HTR-8/SVneo (cell line): ENCODE measurements around the gene HSPA4.
"Not testable (repeated sequence)": the region's sequence is repeated elsewhere in the genome, so short reads cannot be mapped to it uniquely, and the experiment has no call there.

Experiments used
- DNase-seq: peaks from one replicate; pipeline ENCODE4 v3.0.0; 2011; ENCODE audit warnings: low spot score, mixed read lengths; ENCODE audit not compliant: insufficient read length
- FAIRE-seq: peaks from 2 replicates; lab custom pipeline; 2011; peaks lifted over from hg19 to GRCh38; lab: Jason Lieb, UNC

Gene HSPA4

DNA sequence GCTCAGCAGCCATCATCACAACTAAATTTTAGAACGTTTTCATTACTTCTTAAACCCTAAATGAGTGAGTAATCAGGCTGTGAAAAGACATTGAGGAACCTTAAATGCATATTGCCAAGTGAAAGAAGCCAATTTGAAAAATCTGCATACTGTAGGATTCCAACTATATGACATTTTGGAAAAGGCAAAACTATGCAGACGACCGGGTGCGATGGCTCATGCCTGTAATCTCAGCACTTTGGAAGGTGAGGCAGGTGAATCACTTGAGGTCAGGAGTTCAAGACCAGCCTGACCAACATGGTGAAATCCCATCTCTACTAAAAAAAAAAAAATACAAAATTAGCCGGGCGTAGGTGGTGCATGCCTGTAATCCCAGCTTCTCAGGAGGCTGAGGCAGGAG lies 33.4 kb downstream of the HSPA4 start:
- not testable (repeated sequence) for FAIRE-seq

DNA sequence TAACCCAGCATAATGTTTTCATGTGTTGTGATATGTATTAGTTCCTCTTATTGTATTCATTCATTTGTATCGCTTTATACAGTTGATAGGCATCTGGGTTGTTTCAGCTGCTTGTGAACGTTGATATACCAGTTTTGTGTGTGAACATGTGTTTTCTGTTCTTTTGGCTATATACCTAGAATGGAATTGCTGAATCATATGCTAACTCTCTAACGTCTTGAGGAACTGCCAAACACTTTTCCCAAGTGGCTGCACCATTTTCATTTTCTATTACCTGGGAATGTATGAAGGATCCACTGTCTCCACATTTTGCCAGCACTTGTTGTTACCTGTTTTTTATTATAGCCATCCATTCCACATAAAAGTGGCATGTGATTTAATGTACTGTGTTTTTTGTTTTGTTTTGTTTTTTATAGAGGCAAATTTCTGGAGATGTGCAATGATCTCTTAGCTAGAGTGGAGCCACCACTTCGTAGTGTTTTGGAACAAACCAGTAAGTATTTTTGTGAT lies 34.6 kb downstream of the HSPA4 start:
- no peak for DNase-seq
- no peak for FAIRE-seq

More for the DNA sequence above, 33.4 kb downstream of the HSPA4 start:
- DNase-seq: not testable (repeated sequence)

DNA sequence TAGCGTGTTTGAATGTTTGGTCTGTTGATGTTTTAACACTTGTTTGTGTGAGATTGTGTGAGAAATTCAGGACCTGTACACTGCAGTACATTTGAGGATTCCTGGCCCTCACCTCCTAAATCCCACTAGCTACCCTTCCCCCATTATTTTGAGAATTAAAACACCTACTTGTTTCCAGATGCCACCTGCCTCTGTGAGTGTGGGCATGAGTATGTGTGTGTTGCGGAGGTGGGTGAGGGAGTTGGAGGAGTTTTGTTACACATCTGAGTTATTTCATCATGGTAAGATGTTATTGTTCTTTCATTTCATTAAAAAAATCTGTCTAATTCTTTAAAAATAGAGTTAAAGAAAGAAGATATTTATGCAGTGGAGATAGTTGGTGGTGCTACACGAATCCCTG lies 36.3 kb downstream of the HSPA4 start:
- DNase-seq (no peak), FAIRE-seq (no peak)

DNA sequence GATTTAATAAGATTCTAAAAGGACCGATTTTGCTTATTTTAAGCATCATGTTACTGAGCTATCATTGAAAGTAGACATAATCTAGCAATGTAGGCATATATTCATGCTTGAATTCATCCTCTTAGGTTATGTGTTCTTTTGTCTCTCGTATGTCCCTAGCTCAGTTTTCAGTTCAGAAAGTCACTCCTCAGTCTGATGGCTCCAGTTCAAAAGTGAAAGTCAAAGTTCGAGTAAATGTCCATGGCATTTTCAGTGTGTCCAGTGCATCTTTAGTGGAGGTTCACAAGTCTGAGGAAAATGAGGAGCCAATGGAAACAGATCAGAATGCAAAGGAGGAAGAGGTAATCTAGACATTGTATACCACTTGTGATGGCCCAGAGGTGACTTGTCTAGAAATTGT lies 39.2 kb downstream of the HSPA4 start:
- FAIRE-seq (no peak), DNase-seq (no peak)

DNA sequence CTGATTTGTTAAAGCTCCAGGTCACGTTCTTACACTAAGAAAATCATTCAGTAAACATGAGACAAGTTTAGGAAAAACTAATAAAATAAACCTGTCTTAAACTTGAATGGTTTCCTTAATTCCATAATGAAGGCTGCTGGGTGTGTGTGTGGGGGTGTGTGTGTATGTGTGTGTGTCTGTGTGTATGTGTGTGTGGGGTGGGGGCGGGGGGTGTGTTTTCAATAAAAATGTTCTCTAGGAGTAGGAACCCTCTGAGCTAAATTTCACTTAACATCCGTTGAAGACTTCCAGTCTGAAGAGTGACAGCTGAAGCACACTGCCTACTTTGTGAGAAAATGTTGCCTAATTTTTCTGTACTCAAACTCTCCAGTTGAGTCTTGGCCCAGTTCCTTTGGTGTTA lies 54.5 kb downstream of the HSPA4 start:
- no peak for FAIRE-seq
- DNase-seq: no peak

DNA sequence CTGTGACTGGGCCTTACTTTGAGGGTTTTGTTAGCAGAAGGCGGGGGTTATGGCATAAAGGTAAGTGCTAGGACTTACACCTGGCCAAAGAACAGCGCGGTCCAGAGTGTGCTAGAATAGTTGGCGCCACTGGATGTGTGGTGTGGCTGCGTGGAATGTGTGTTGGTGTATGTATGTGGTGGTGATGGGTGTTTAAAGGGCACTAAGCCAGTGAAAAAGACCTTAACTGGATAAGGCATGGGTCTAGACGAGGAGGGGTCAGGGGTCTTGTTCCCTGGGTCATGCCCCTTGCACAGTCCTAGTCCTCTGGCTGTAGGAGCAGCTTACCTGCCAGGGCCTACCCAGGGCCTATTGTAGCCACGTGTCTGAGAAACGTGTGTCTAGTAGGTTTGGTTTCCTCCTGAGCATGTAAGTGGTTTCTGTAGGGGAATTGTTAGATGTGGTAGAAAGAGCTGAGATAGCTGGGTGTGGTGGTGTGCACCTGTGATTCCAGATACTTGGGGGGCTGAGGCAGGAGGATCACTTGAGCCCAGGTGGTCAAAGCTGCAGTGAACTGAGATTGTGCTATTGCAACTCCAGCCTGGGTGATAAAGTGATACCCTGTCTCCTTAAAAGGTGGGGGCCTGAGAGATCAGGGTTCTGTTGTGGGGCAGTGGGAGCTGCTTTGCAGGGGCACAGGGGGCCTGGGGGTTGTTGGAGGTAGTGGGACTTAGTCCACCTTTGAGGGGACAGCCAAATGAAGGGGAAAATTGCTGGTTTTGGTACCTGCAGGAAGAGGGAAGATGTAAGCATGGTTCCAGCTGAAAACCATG lies 55.2 kb downstream of the HSPA4 start:
- DNase-seq (no peak), FAIRE-seq (no peak)

DNA sequence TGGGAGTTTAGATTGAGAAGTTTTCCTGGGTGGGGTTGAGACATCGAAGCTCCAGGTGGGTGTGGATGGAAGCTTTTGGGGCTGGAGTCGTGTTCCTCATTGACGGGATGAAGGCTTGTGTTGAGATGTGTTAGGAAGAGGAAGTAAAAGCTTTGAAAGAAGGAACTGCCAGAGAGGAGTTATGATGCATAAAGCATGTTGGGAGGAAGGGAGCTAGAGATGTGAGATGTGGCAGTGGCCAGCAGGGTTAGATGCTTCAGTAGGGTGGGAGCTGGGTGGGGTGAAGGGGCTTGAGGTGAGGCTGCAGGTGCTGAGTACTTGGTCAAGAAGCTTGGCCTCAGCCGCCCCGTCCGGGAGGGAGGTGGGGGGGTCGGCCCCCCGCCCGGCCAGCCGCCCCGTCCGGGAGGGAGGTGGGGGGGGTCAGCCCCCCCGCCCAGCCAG lies 56.7 kb downstream of the HSPA4 start:
- DNase-seq: no peak
- no peak for FAIRE-seq

DNA sequence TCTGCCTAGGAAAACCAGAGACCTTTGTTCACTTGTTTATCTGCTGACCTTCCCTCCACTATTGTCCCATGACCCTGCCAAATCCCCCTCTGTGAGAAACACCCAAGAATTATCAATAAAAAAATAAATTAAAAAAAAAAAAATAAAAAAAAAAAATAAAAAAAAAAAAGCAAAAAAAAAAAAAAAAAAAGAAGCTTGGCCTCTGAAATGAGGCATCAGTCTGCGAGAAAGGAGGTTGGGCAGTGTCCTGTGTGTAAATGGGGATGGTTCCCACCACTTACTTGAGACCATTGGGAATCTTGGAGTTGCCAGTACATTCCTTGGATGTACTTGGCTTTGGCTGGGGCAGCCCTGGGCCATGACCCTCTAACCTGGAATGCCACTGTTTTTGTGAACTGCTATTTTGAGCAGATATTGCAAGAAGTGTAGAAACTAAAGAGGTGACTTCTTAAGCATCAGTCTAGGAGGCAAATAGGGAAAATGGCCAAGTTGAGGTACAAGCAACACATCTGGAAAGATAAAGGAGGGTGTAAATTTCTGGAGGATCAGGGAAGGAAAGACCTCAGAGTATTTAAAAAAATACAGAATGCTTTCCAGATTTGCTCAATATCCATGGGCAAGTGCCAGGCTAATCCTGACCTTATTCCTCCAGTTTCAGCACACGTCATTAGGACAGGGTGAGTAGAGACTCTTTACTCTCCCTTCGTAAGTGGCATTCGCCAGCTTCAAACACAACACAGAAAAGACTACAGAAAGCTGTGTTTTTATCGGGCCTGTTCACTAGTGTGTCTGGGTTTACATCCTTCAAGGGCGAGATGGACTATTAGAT lies 58.1 kb downstream of the HSPA4 start:
- no peak for DNase-seq
- no peak for FAIRE-seq

DNA sequence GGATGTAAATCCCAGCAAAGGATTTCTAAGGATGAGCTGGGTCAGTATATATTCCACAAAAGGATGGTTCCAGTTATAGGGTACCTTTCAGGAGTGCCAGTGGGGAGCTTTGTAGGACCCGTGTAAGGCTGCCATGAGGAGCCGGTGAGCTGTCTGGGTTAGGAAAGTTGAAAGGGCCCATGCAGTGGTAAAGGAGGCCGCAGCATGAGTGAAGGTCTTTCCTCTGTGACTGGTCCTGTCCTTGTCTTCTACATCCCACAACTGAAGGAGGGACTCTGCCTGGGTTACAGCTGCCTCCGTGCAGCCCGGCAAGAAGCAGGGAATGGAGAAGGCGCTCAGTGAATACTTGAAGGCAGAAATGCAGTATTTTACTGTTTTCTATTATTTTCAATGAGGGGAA lies 58.9 kb downstream of the HSPA4 start:
- DNase-seq (no peak), FAIRE-seq (no peak)

DNA sequence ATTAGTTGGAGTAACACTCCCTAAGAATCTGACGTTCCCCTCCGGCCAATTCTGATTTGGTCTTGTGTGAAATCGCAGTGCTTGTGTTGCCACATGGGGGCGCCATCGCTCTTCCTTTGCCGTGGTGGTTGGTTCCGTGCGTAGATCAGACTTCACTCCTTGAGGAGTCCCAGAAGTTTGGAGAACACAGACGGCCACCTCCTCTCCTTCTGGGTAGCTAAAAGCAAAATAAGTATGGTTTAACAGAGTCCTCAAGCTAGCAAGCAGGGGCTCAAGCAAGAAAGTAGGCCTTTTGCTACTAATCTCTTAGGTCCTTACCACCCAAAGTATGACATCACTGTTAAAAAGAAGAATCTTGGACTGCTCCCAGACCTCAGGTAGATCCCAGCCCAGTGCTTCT lies 59.5 kb downstream of the HSPA4 start:
- DNase-seq: peak; percentile 89
- peak; percentile 52 for FAIRE-seq

DNA sequence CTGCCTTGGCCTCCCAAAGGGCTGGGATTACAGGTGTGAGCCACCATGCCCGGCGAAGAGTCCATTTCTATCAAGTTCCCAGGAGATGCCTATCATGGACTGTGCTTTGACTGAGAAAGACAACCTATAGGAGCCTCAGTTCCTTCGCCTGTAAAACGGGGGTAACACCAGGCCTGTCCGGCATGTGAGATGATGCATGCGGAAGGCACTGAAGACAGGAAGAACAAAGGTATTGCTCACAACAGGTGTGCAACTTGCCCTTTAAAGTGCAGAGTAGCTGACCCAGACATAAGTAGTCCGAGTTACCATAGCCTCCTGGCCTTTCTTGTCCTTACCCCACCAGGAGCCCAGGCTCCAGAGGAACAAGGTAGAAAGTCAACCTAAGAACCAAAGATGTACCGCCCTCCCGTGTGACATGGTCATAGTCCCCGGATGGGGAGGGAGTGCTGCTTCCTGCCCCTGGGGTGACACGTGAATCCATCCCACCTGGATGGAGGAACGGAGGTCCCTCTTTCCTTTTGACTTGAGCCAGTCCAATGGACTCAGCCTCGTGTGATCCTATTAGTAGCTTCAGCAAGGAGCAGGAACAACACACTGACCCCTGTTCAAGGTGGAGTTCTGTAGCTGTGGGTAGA lies 60.3 kb downstream of the HSPA4 start:
- FAIRE-seq (no peak), DNase-seq (no peak)

DNA sequence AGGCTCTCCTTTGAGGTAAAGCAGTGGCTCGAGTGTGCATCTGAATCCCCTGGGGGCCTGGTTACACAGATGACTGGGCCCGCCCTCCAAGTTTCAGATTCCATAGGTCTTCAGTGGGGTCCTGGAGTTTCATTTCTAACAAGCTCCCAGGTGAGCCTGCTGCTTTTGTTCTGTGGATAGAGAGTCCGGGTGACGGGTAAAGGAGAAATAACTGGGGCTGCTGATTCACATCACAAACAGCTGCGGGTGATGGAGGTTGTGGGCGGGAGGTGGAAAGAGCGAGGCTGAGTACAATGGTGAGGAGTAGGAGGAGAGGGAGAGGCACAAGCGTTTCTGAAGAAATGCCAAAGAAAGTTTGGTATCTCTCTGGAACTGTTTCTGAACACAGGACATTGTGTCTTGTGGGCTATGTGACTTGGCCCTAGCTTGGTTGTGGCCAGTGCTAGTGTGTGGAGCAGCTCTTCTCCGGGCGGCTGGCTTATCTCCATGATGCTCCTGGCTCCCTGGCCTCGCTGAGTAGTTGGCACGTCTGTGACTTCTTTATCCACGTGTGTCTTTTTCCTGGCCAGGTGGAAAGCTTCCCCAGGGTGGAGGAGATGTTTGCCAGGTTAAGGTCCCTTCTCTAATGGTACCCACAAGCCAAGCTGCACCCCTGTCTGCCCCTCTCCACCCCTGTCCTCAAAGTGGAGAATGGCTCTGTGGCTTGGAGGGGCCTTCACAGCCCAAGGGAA lies 61.7 kb downstream of the HSPA4 start:
- DNase-seq (no peak), FAIRE-seq (peak; percentile 44)

DNA sequence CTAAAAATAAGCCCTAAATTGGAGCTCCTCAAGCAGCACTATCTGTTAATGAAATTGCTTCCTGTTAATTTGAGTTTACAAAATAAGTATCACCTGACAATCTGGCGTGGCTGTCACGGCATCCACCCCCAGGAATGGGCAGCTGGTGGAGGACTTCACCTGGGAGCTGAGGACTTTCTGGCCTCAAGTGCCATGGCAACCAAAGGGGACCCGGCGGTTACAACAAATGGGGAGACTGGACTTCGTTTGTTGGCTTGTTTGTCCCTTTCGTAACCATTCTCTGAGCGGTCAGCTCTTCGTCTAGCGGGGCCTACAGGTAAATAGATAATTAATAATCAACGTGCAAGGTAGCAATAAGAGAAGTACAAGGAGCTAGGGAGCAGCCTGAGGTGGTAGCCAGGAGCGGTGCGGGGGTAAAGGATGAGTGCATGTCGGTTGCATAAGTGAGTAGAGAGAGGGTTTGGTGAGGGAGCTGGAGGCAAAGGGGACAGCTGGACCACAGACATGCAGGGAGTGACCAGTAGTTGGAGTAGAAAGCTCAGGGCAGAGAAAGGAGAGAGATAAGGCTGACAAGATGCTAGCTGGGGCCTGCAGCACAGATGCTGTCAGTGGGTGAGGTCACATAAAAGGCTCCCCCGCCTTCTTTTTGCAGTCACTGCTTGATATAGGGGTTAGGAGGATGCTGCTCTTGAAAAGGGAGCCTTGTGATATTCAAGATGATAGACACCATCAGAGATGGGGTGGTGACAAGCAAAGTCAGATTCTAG lies 62.5 kb downstream of the HSPA4 start:
- no peak for FAIRE-seq

DNA sequence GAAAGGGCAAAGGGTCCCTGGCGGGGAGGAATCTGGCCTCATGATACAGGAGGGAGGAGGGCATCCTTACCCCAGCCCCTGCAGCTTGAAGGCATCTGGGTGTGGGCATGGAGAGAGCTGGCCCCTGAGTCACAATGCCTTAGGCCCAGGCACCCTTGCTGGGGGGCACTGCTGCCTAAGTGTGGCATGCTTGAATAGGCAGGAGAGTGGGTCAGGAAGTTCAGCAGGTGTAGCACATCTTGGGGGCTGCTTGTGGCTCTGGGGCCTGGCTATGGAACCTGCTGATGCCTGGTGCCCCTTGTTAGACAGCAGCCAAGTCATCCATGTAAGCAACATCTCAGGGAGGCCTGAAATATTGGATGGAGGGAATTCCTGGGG lies 63.1 kb downstream of the HSPA4 start:
- FAIRE-seq: no peak
- no peak for DNase-seq

More for the DNA sequence above, 62.5 kb downstream of the HSPA4 start:
- DNase-seq: no peak

DNA sequence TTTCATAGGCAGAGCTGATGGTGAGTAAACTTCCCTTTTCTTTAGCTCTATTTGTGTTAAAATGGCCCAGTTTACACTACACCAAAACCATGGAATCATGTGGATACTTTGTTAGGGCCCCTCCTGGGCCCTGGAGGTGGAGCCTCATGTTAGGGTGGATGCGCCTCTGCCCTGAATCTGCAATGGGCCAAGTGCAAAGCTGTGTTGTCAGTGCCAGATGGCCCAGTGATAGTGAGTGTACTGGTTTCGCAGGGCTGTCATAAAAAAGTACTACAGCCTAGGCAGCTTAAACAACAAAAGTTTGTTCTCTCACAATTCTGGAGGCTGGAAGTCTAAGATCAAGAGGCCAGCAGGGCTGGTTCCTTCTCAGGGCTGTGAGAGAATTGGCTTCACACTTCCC lies 64.8 kb downstream of the HSPA4 start:
- DNase-seq: no peak
- FAIRE-seq: no peak

DNA sequence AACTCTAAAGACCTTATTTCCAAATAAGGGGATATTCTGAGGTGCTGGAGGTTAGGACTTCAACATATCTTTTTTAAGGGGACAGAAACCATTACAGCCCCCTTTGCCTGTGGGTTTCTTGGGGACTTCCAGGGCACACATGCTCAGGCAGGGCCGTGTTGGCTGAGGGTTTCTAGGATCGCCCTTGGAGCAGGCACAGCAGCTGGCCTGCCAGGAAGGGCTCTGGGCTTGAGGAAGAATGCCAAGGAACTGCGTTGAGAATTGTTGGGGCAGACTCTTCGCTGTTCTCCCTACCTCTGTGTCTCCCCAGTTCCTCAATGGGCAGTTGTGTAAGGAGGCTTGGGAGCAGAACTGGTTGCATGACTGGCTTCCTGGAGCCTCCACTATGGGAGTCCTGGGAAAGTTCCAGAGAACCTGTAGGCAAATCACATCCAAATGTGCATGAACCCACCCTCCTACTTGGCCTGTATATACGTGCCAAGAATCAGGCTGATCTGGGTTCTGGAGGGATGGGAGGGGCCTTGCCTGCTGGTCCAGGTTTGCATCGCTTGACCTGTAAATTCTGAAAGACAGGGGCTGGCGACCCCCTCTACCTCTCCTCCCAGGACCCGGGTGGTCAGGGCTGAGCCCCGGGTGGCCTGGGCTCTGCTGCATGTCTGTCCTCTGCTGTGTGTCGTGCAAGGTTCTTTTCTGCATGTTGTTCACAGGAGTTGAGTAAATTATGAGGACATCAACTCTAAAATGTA lies 65.5 kb downstream of the HSPA4 start:
- DNase-seq (no peak), FAIRE-seq (no peak)

DNA sequence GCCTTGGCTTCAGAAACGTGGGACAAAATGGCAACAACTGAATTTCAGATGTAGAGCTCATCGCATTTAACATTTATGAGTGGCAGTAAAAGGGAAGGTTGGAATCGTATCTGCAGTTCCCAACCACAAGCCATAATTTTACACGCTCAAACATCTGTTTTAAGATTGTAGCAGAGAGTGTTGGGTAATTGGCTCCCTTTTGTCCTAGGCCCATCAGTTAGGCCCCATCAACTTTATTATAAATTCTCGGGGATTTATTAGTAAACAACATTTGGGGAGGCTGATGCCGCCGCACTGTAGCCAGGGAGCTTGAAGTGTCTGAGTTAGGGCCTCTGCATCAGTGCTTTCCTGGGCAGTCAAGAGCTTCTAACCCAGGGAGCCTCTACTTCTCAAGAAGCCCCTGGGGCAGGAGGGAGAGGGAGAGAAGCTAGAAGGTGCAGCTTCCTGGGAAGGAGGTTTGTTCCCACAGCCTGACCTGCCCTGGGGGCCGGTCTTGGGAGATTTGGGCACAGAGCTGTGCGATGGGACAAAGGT lies 66.2 kb downstream of the HSPA4 start:
- no peak for FAIRE-seq

DNA sequence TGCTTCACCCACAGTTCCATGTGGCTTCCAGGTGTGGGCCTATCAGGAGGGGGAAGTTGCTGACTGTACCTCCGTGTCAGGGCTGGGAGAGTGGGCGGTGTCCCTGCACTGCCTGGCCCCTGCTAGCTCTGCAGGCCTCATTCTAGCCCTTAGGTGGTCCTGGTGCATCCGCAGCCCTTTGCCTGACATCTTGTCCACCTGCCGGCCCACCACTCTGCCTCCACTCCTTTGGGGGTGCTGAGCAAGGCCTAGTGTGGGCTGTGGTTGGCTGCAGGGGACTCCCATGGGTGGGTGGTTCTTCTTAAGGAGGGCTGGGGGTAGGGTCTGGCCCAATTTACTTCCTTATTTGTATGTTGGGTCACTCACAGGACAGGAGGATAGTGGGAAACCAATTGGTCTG lies 66.9 kb downstream of the HSPA4 start:
- DNase-seq: no peak
- no peak for FAIRE-seq

More for the DNA sequence above, 66.2 kb downstream of the HSPA4 start:
- no peak for DNase-seq
